ENCODE results near the gene CMSS1.

CMSS1 gene

DNA sequence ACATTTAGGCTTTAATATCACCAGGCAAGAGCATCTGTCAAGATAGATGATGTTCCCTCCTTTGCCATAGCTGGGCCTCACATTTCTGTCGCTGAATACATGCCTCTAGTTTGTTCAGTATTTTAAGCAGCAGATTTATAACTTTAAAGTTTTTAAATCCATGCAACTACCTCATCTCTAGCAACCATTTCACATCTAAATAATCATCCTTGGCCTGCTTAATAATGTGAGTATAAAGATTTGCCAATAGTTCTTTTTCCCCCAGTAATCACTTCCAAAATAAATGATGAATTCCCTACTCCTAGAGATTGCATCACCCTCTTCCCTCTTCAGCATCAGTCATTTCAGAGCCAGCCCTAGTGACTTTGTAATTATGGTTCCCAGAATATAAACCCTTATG, 332.8 kb downstream of the CMSS1 start:
- in situ Hi-C loops (cut with HindIII; ENCODE audit: low pct_ligation_motif_present, low sequenced_read_pairs): no loop called here
- TF ChIP-seq, protein P1, sequence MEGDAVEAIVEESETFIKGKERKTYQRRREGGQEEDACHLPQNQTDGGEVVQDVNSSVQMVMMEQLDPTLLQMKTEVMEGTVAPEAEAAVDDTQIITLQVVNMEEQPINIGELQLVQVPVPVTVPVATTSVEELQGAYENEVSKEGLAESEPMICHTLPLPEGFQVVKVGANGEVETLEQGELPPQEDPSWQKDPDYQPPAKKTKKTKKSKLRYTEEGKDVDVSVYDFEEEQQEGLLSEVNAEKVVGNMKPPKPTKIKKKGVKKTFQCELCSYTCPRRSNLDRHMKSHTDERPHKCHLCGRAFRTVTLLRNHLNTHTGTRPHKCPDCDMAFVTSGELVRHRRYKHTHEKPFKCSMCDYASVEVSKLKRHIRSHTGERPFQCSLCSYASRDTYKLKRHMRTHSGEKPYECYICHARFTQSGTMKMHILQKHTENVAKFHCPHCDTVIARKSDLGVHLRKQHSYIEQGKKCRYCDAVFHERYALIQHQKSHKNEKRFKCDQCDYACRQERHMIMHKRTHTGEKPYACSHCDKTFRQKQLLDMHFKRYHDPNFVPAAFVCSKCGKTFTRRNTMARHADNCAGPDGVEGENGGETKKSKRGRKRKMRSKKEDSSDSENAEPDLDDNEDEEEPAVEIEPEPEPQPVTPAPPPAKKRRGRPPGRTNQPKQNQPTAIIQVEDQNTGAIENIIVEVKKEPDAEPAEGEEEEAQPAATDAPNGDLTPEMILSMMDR (IDR thresholded peaks at IDR 0.05; ENCODE audit: low read depth, low read length, missing control alignments): no peak
- no peak overlapping the region for H3K27ac ChIP-seq

DNA sequence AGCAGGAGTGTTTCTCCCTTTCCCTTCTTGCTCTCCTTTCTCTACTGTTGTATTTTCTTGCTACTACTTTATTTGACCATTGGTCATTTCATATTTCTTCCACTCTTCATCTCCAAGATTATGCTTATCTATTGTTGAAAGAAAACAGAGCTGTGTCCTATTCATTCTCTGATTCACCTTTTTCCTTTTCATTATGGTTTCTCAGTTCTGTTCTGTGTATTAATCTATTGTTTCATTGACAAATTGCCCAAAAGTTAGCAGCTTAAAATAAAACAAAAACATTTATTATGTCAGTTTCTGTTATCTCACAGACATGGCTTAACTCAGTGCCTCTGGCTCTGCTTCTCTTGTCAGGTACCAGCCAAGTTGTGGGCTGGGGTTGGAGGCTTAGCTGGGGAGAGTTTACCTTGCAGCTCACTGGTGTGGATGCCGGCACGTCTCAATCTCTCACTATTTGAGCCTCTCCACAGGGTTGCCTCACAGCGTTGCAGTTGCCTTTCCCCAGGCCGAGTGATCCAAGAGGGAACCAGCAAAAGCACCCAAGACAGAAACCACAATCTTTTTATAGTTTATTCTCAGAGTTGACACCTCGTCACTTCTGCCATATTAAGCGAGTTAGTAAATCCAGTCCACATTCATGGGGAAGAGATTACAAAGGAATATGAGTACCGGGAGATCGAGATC, 333.5 kb downstream of the CMSS1 start:
- Histone ChIP-seq H3K36me3 (replicated peaks) (no peaks in the 10 kb centered on the region), H3K4me3 (ENCODE audit: low read depth, low read length) (no peak overlapping the region), H3K27me3 (replicated peaks) (no peaks in the 10 kb centered on the region), H3K27ac (no peak overlapping the region)
- TF ChIP-seq, protein P1 (IDR thresholded peaks at IDR 0.05; ENCODE audit: low read depth, low read length, missing control alignments): no peak
- in situ Hi-C loops (cut with HindIII; ENCODE audit: low pct_ligation_motif_present, low sequenced_read_pairs): no loop called here
- no peak for DNase-seq

More for the DNA sequence above, 332.8 kb downstream of the CMSS1 start:
- no peaks in the 10 kb centered on the region for H3K27me3 ChIP-seq (replicated peaks)
- DNase-seq: no peak
- H3K4me3 ChIP-seq (ENCODE audit: low read depth, low read length): no peak overlapping the region
- no peaks in the 10 kb centered on the region for H3K36me3 ChIP-seq (replicated peaks)

DNA sequence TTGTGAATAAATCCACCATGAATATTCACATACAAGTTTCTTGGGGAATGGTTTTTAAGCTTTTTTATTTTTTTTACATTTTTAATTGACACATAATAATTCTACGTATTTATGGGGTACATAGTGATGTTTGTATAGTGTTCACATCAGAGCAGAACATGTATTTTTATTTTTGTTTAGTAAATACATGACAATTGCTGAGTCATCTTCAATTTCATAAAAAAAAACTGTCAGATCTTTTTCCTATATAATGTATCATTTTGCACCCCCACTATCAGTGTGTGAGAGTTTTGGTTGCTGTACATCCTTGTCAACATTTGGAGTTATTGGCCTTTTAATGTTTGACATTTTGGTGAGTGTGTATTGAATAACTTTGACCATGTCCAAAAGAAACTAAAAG, 336.5 kb downstream of the CMSS1 start:
- no peaks in the 10 kb centered on the region for H3K36me3 ChIP-seq (replicated peaks)
- no peaks in the 10 kb centered on the region for H3K27me3 ChIP-seq (replicated peaks)
- no peak overlapping the region for H3K27ac ChIP-seq
- in situ Hi-C loops (cut with HindIII; ENCODE audit: low pct_ligation_motif_present, low sequenced_read_pairs): no loop called here
- no peak overlapping the region for H3K4me3 ChIP-seq (ENCODE audit: low read depth, low read length)
- no peak for DNase-seq
- TF ChIP-seq, protein P1 (IDR thresholded peaks at IDR 0.05; ENCODE audit: low read depth, low read length, missing control alignments): no peak

DNA sequence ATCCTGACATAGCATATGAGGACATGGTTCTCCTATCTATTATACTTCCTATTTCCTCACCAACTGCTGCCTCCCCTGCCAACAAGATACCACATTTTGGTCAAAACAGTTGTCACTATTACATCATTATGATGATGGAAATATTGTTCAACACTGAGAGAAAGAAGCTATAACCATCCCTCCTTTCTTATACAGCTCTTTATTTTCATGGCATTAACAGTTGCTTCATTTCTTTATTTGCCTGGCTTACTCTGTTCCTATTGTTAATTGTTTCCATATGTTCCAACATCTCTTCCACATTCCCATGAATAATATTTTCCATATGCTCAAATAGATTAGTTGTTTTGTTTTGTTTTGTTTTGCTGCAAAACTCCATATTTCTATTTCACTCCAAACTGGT, 337.5 kb downstream of the CMSS1 start:
- DNase-seq: no peak
- Histone ChIP-seq H3K27me3 (replicated peaks) (no peaks in the 10 kb centered on the region), H3K4me3 (ENCODE audit: low read depth, low read length) (no peak overlapping the region), H3K27ac (no peak overlapping the region), H3K36me3 (replicated peaks) (no peaks in the 10 kb centered on the region)
- TF ChIP-seq, protein P1 (IDR thresholded peaks at IDR 0.05; ENCODE audit: low read depth, low read length, missing control alignments): no peak
- in situ Hi-C loops (cut with HindIII; ENCODE audit: low pct_ligation_motif_present, low sequenced_read_pairs): no loop called here

DNA sequence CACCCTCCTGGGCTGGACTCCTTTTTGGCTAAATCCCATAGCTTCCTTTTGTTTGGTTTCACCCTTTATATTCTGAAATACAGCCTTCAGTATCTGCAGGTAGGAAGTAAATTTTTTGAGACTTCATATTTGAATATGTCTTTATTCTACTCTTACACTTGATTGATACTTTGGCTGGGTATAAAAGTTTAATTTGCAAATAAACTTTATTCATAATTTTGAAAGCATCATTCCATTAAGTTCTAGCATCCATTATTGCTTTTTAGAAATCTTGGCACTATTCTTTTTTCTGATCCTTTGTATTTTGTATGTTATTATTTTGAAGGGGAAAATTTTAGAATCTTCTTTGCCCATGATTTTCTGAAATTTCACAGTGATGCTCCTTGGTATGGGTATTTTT, 337.9 kb downstream of the CMSS1 start:
- no peak for DNase-seq
- Histone ChIP-seq H3K36me3 (replicated peaks) (no peaks in the 10 kb centered on the region), H3K27ac (no peak overlapping the region), H3K27me3 (replicated peaks) (no peaks in the 10 kb centered on the region), H3K4me3 (ENCODE audit: low read depth, low read length) (no peak overlapping the region)
- TF ChIP-seq, protein P1 (IDR thresholded peaks at IDR 0.05; ENCODE audit: low read depth, low read length, missing control alignments): no peak
- in situ Hi-C loops (cut with HindIII; ENCODE audit: low pct_ligation_motif_present, low sequenced_read_pairs): no loop called here

DNA sequence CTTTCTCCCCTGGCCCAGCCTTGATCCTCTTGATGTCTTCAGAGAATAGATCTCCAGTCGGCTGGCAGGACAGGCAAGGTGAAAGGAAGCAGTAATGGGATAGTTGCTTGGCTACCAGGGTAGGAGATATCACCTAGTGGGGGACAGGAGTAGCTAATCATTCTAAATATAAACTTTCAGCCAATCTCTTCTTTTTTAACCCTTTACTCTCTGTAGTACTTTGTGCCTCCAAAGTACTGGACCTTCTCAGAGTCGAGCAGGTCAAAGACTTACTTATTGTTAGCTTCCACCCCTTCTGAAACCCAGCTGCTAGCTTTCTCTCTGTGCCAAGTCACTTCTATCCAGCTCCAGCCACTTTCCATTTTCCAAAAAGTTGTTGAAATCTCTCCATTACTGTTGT, 340.0 kb downstream of the CMSS1 start:
- DNase-seq: no peak
- Histone ChIP-seq H3K27ac (no peak overlapping the region), H3K36me3 (replicated peaks) (no peaks in the 10 kb centered on the region), H3K4me3 (ENCODE audit: low read depth, low read length) (no peak overlapping the region), H3K27me3 (replicated peaks) (no peaks in the 10 kb centered on the region)
- in situ Hi-C loops (cut with HindIII; ENCODE audit: low pct_ligation_motif_present, low sequenced_read_pairs): no loop called here
- TF ChIP-seq, protein P1 (IDR thresholded peaks at IDR 0.05; ENCODE audit: low read depth, low read length, missing control alignments): no peak

Measured in brain microvascular endothelial cell (primary cell).